GM19455 (cell line): ENCODE results near the gene MORN1.

Source experiments
- ATAC-seq: cut with Tn5 transposase; IDR thresholded peaks from one replicate; pipeline ENCODE4 v1.9.1; 2021; ENCODE audit not compliant: unreplicated experiment

The MORN1 gene

DNA sequence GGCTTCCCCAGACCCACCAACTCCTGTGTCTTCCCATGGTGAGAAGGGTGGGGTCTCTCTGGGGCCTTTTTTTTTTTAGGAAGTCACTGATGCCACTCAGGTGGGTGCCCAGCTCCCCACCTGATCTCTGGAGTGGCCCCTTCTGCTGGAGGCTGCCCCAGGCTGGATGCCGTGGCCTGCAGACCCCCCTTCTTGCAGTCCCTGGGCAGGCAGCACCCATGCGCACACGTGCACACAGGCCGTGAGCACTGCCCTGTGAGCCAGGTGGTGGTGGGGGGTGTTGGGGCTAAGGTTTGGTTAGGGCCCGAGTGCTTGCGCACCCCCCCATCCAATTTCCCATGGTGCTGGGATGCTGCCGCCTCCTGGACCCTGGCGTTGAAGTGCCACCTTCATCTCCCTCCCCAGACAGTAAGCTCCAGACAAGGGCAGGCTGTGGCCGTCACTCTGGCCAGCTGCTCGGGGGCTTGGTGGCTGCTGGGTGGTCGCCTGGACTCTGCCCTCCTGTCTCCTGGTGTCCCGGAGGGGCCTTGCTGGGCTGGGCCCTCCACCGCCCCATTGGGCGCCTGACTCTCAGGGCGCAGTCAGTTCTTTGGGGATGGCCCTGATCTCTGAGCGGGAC lies 112.7 kb downstream of the MORN1 start:
- no peak for ATAC-seq

- no peak for ATAC-seq
Measured at GRCh38 chr1:2277741-2278488, 113.4 kb downstream of the MORN1 start.

GRCh38 chr1:2276803-2277580 lies 114.4 kb downstream of the MORN1 start:
- no peak for ATAC-seq

DNA sequence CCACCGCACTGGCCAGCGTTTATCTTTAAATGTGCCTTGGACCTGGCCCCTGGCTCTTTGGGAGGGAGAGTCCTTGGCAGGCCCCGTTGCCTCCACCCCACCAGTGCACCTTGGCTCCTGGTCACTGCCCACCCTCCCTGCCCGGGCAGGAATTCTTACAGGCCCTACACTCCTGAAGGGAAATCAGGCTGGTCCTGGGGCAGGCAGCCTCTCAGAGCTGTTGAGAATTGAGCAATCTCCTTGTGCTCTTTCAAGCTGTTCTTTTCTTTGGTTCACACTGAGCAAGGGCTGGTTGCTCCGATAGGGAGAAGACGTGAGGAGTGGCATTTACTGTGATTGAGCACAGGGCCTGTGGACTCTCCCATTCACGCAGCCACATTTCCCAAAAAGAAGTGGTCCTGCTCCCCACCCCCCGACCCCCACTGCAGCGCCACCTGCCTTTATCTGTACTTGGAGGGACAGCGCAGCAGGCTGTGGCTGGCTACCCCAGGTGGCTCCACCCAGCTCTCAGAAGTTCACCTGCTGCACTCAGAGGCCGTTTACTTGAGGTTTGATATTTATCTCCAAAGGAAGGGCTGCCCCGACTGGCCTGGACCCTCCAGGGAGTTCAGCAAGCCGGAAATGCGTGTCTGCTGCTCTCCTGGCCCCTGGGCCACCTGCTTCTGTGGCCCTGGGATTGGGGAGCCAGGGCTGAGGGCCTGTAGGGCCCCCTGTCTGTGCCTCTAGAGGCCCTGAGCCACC lies 115.4 kb downstream of the MORN1 start:
- ATAC-seq, result no peak

- ATAC-seq, result no peak
Measured at GRCh38 chr1:2274929-2275475, 116.4 kb downstream of the MORN1 start.

- ATAC-seq, result no peak
Measured at GRCh38 chr1:2274231-2274928, 117.0 kb downstream of the MORN1 start.

DNA sequence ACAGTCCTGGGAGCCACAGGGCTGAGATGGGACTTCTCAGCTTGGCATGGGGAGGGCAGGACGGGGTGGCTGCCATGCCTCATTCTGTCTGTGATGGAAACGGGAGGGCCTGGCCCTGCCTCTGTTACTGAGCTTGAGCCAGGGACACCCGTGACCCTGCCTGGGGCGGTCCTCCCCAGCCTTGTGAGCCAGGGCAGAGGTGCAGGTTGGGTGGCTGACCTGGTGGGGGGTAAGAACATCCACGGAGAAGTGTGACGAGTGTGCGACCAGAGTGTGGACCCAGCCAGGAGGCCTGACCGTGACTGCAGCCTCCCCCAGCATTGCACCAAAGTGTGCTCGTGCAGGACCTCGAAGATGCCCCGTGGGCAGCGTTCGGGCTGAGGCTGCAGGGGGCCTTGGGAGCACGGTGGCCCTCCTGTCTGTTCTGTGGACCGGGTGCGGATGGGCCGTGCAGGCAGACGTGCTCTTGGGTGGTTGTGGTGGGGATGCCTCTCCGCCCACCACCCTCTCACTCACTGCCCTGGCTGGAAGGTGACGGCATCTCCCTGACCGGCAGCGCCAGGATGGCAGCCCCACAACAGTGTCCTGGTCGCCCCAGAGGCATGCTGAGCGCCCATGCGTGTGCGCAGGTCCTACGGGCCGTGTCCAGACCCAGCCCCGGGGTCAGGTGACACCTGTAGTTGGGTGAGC lies 117.8 kb downstream of the MORN1 start:
- ATAC-seq, result no peak

- no peak for ATAC-seq
Measured at GRCh38 chr1:2272686-2273400, 118.5 kb downstream of the MORN1 start.

GRCh38 chr1:2271841-2272655 lies 119.3 kb downstream of the MORN1 start:
- no peak for ATAC-seq
